Natural killer cell (primary cell): ENCODE results near the gene SLC16A6. TPM values are rescaled to one million over a fixed set of nuclear protein-coding genes. Genes with fewer than 3 reads are reported as not detected.
A peak's percentile ranks its signal among the peaks of the same experiment; 100 is the strongest.
"Not testable (repeated sequence)": the region's sequence is repeated elsewhere in the genome, so short reads cannot be mapped to it uniquely, and the experiment has no call there.

ENCODE experiments used
- ATAC-seq, 3 donors: fragments of 150-1000 bp in 2 of 3; fragments of 200-7000 bp in 1 of 3; cut with Tn5 transposase; 1 replicate in 1 of 3; 2 replicates in 2 of 3; pipeline ENCODE4 v1.10.0; 2021; ENCODE audit warnings: mild to moderate bottlenecking in 2 of 3, moderate library complexity in 2 of 3
- DNase-seq, 2 donors: peaks; one replicate each; pipeline versions ENCODE4 v3.0.0 to v3.0.0-alpha.2; 2013 to 2021; ENCODE audit warnings: mixed read lengths in 1 of 2
- H3K27ac ChIP-seq: one replicate; pipeline ENCODE4 v1.5.1; 2013; ENCODE audit warnings: mild to moderate bottlenecking, low read length
- H3K27me3 ChIP-seq: one replicate; pipeline ENCODE4 v1.6.1; 2013; ENCODE audit warnings: low read length; ENCODE audit not compliant: control insufficient read depth, insufficient read depth
- H3K36me3 ChIP-seq: one replicate; pipeline ENCODE4 v1.6.1; 2013; ENCODE audit warnings: low read length; ENCODE audit not compliant: control insufficient read depth, insufficient read depth
- H3K4me1 ChIP-seq: one replicate; pipeline ENCODE4 v1.6.1; 2013; ENCODE audit warnings: low read length; ENCODE audit not compliant: control insufficient read depth, insufficient read depth
- H3K4me3 ChIP-seq: one replicate; pipeline ENCODE4 v1.5.1; 2013; ENCODE audit warnings: low read length
- H3K9me3 ChIP-seq: one replicate; pipeline ENCODE4 v1.6.1; 2013; ENCODE audit warnings: low read length; ENCODE audit not compliant: control insufficient read depth, insufficient read depth
- H3K27ac Mint-ChIP-seq, 2 donors: one replicate each; pipeline ENCODE4 v1.8.0; 2022; ENCODE audit warnings: mild to moderate bottlenecking in 2 of 2, mixed read lengths in 2 of 2, moderate library complexity in 1 of 2
- H3K27me3 Mint-ChIP-seq, 2 donors: one replicate each; pipeline ENCODE4 v1.8.0; 2022; ENCODE audit warnings: low read depth in 2 of 2, mixed read lengths in 2 of 2
- H3K36me3 Mint-ChIP-seq: one replicate; pipeline ENCODE4 v1.8.0; 2022; ENCODE audit warnings: mixed read lengths
- H3K4me1 Mint-ChIP-seq, 2 donors: one replicate each; pipeline ENCODE4 v1.8.0; 2022; ENCODE audit warnings: mixed read lengths in 2 of 2
- H3K4me3 Mint-ChIP-seq: one replicate; pipeline ENCODE4 v1.8.0; 2022; ENCODE audit warnings: mild to moderate bottlenecking, moderate library complexity, mixed read lengths
- H3K9me3 Mint-ChIP-seq, 2 donors: one replicate each; pipeline ENCODE4 v1.8.0; 2022; ENCODE audit warnings: mixed read lengths in 2 of 2
- WGBS: methylation state at CpG from one replicate; pipeline ENCODE4 v1.1.7; 2013; ENCODE audit warnings: missing lambda C conversion rate; ENCODE audit not compliant: insufficient coverage; 5-methylcytosine and 5-hydroxymethylcytosine counted together
- intact Hi-C: fragments of 100-400 bp; cut with micrococcal nuclease; formaldehyde crosslinking; loops from one replicate; pipeline ENCODE4 v1.14.2; 2022
- total RNA-seq, 4 donors: library from RNA; stranded (reverse); fragments of 120-200 nt in 1 of 4; gene quantifications; one replicate each; pipeline versions ENCODE4 v1.2.3 to v1.2.4, GENCODE V29; 2013 to 2022
- TF ChIP-seq, protein P1 (sequence below): fragments of 200-600 bp; IDR thresholded peaks from one replicate; pipeline ENCODE4 v1.8.0; 2022; ENCODE audit warnings: antibody characterized with exemption

Gene SLC16A6
- total RNA-seq, 3 donors from 2014 or later (not counting 1 experiment from before 2014, with no cell fraction given): 16.5 to 20.9 (median 19.4) TPM

DNA sequence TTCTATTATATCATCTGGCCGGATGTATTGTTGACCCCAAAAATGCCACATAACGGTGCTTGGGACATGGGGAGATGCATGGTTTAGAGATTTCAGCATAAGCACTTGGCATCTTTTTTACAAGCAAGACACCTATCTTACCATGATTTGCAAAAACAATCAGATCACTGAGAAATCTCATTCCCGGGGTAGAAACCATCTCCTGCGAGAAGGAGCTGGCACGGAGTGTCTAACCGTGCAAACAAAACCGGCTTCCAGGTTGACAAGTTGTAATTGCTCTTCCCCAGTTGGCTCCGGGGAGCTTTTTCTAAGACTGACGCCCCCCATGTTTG is 1.0 kb downstream of the SLC16A6 start:
- H3K36me3 ChIP-seq: no peaks in the 10 kb centered on the region
- TF ChIP-seq, protein P1, sequence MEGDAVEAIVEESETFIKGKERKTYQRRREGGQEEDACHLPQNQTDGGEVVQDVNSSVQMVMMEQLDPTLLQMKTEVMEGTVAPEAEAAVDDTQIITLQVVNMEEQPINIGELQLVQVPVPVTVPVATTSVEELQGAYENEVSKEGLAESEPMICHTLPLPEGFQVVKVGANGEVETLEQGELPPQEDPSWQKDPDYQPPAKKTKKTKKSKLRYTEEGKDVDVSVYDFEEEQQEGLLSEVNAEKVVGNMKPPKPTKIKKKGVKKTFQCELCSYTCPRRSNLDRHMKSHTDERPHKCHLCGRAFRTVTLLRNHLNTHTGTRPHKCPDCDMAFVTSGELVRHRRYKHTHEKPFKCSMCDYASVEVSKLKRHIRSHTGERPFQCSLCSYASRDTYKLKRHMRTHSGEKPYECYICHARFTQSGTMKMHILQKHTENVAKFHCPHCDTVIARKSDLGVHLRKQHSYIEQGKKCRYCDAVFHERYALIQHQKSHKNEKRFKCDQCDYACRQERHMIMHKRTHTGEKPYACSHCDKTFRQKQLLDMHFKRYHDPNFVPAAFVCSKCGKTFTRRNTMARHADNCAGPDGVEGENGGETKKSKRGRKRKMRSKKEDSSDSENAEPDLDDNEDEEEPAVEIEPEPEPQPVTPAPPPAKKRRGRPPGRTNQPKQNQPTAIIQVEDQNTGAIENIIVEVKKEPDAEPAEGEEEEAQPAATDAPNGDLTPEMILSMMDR: no peak
- WGBS: 5% methylated on average over 7 of the region's 9 CpGs

DNA sequence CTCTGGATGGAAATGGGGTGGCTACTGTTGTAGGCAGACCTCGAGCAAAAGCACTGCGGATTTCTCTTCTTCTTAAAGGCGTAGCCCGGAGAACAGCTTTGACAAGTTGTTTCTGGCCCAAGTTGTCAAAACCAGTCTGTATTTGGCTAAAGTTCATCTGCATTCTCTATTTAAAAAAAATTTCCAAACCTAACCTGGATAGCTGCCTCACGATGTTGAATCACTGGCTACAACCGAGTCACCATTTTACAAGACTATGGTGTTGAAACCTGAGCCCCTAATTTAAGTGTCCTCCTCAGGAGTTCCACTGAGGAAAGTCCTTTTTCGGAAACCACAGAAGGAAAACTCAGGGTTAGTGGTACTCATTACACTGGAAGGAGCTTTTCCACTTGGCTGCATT is 1.5 kb downstream of the SLC16A6 start:
- Mint-ChIP-seq H3K9me3 (no peaks in the 10 kb centered on the region), H3K36me3 (no peaks in the 10 kb centered on the region), H3K27ac (peak overlapping the region; percentile 98 to 99), H3K4me3 (peak overlapping the region; percentile 99), H3K27me3 (no peaks in the 10 kb centered on the region), H3K4me1 (peaks cover 74% of the 10 kb centered on the region in 2 donors)
- 64% methylated on average over 7 of the region's 7 CpGs for WGBS
- no peaks in the 10 kb centered on the region for H3K27me3 ChIP-seq
- H3K9me3 ChIP-seq: no peaks in the 10 kb centered on the region
- no peaks in the 10 kb centered on the region for H3K36me3 ChIP-seq
- TF ChIP-seq, protein P1: no peak
- intact Hi-C loops: no loop called here
- H3K4me3 ChIP-seq: peak overlapping the region; percentile 98
- H3K4me1 ChIP-seq: peaks cover 46% of the 10 kb centered on the region
- no peak for ATAC-seq
- peak in 1 of 2 donors; percentile 23 for DNase-seq
- peak overlapping the region; percentile 100 for H3K27ac ChIP-seq

More for the DNA sequence above, 1.0 kb downstream of the SLC16A6 start:
- Histone ChIP-seq H3K4me3 (peak overlapping the region; percentile 98), H3K4me1 (peaks cover 49% of the 10 kb centered on the region), H3K9me3 (no peaks in the 10 kb centered on the region), H3K27me3 (no peaks in the 10 kb centered on the region), H3K27ac (peak overlapping the region; percentile 100)
- no peaks in the 10 kb centered on the region for H3K9me3 Mint-ChIP-seq
- peaks cover 74 to 75% of the 10 kb centered on the region in 2 donors for H3K4me1 Mint-ChIP-seq
- peak overlapping the region; percentile 98 to 99 for H3K27ac Mint-ChIP-seq
- intact Hi-C loops: loop anchor here (5.0 to 10.0 kb wide), 2 partner anchors 43 to 145 kb away; partner anchors contain the start of gene AMZ2
- peak overlapping the region; percentile 99 for H3K4me3 Mint-ChIP-seq
- ATAC-seq (no peak), DNase-seq (no peak)
- no peaks in the 10 kb centered on the region for H3K36me3 Mint-ChIP-seq
- no peaks in the 10 kb centered on the region for H3K27me3 Mint-ChIP-seq

GRCh38 chr17:68288804-68289203 is 2.1 kb downstream of the SLC16A6 start:
- Mint-ChIP-seq H3K27me3 (no peaks in the 10 kb centered on the region), H3K4me1 (peaks cover 68% of the 10 kb centered on the region in 2 donors), H3K9me3 (no peaks in the 10 kb centered on the region), H3K4me3 (peak overlapping the region; percentile 99), H3K36me3 (no peaks in the 10 kb centered on the region), H3K27ac (peak overlapping the region; percentile 98 to 99)
- H3K4me3 ChIP-seq: peak overlapping the region; percentile 98
- TF ChIP-seq, protein P1: no peak
- no peaks in the 10 kb centered on the region for H3K9me3 ChIP-seq
- intact Hi-C loops: no loop called here
- no peaks in the 10 kb centered on the region for H3K36me3 ChIP-seq
- DNase-seq (peak in 1 of 2 donors; percentile 66), ATAC-seq (no peak)
- WGBS: 52% methylated on average over 7 of the region's 7 CpGs
- peak overlapping the region; percentile 100 for H3K27ac ChIP-seq
- no peaks in the 10 kb centered on the region for H3K27me3 ChIP-seq
- peaks cover 39% of the 10 kb centered on the region for H3K4me1 ChIP-seq

DNA sequence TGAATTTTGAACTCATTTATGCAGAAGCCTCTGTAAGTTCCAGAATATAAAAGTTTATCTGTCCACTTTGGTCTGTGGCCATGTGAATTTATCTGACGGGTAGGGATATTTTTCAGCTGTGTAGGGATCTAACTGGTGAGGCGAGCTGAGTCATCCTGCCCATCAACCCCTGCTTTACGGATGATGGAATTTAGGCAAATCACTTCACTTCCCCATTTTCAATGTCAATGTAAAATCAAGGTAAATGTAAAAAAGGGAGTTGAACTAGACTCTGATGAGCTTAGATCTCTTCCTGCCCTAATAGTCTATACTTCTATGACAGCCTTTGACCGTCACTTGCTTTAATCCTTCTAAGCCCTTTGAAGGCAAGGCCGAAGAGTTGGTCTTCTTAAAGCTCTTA is 2.6 kb downstream of the SLC16A6 start:
- no peak for ATAC-seq

DNA sequence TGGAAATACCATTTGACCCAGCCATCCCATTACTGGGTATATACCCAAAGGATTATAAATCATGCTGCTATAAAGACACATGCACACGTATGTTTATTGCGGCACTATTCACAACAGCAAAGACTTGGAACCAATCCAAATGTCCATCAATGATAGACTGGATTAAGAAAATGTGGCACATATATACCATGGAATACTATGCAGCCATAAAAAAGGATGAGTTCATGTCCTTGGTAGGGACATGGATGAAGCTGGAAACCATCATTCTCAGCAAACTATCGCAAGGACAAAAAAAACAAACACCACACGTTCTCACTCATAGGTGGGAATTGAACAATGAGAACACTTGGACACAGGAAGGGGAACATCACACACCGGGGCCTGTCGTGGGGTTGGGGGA is 9.0 kb downstream of the SLC16A6 start:
- H3K4me3 ChIP-seq, H3K4me3 Mint-ChIP-seq, ATAC-seq, H3K9me3 Mint-ChIP-seq, H3K27me3 Mint-ChIP-seq, H3K36me3 Mint-ChIP-seq, H3K9me3 ChIP-seq, H3K4me1 ChIP-seq, H3K27me3 ChIP-seq, DNase-seq, intact Hi-C loops, H3K27ac ChIP-seq: not testable (repeated sequence)
- Mint-ChIP-seq H3K27ac (peak overlapping the region; percentile 58 to 70), H3K4me1 (peaks cover 33 to 38% of the 10 kb centered on the region in 2 donors)
- no CpG with 5 or more reads among the region's 6 CpGs for WGBS
- H3K36me3 ChIP-seq: peaks cover 22% of the 10 kb centered on the region

More for the DNA sequence above, 2.6 kb downstream of the SLC16A6 start:
- Mint-ChIP-seq H3K9me3 (no peaks in the 10 kb centered on the region), H3K36me3 (no peaks in the 10 kb centered on the region), H3K27me3 (no peaks in the 10 kb centered on the region), H3K4me3 (peak overlapping the region; percentile 99), H3K4me1 (peaks cover 65 to 66% of the 10 kb centered on the region in 2 donors), H3K27ac (peak overlapping the region; percentile 98 to 99)
- Histone ChIP-seq H3K36me3 (no peaks in the 10 kb centered on the region), H3K27ac (peak overlapping the region; percentile 100), H3K9me3 (no peaks in the 10 kb centered on the region), H3K27me3 (no peaks in the 10 kb centered on the region), H3K4me3 (no peak overlapping the region), H3K4me1 (peaks cover 36% of the 10 kb centered on the region)
- TF ChIP-seq, protein P1: no peak
- no peak for DNase-seq
- 70% methylated on average over 4 of the region's 5 CpGs for WGBS
- intact Hi-C loops: no loop called here
